HG02623 (cell line): ENCODE measurements around the gene REV3L.
"Not testable (repeated sequence)": the region's sequence is repeated elsewhere in the genome, so short reads cannot be mapped to it uniquely, and the experiment has no call there.

Experiments
- ATAC-seq: cut with Tn5 transposase; IDR thresholded peaks from one replicate; pipeline ENCODE4 v1.9.1; 2021; ENCODE audit warnings: moderate library complexity; ENCODE audit not compliant: unreplicated experiment

The REV3L gene, protein sequence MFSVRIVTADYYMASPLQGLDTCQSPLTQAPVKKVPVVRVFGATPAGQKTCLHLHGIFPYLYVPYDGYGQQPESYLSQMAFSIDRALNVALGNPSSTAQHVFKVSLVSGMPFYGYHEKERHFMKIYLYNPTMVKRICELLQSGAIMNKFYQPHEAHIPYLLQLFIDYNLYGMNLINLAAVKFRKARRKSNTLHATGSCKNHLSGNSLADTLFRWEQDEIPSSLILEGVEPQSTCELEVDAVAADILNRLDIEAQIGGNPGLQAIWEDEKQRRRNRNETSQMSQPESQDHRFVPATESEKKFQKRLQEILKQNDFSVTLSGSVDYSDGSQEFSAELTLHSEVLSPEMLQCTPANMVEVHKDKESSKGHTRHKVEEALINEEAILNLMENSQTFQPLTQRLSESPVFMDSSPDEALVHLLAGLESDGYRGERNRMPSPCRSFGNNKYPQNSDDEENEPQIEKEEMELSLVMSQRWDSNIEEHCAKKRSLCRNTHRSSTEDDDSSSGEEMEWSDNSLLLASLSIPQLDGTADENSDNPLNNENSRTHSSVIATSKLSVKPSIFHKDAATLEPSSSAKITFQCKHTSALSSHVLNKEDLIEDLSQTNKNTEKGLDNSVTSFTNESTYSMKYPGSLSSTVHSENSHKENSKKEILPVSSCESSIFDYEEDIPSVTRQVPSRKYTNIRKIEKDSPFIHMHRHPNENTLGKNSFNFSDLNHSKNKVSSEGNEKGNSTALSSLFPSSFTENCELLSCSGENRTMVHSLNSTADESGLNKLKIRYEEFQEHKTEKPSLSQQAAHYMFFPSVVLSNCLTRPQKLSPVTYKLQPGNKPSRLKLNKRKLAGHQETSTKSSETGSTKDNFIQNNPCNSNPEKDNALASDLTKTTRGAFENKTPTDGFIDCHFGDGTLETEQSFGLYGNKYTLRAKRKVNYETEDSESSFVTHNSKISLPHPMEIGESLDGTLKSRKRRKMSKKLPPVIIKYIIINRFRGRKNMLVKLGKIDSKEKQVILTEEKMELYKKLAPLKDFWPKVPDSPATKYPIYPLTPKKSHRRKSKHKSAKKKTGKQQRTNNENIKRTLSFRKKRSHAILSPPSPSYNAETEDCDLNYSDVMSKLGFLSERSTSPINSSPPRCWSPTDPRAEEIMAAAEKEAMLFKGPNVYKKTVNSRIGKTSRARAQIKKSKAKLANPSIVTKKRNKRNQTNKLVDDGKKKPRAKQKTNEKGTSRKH (N-terminal part only)

DNA sequence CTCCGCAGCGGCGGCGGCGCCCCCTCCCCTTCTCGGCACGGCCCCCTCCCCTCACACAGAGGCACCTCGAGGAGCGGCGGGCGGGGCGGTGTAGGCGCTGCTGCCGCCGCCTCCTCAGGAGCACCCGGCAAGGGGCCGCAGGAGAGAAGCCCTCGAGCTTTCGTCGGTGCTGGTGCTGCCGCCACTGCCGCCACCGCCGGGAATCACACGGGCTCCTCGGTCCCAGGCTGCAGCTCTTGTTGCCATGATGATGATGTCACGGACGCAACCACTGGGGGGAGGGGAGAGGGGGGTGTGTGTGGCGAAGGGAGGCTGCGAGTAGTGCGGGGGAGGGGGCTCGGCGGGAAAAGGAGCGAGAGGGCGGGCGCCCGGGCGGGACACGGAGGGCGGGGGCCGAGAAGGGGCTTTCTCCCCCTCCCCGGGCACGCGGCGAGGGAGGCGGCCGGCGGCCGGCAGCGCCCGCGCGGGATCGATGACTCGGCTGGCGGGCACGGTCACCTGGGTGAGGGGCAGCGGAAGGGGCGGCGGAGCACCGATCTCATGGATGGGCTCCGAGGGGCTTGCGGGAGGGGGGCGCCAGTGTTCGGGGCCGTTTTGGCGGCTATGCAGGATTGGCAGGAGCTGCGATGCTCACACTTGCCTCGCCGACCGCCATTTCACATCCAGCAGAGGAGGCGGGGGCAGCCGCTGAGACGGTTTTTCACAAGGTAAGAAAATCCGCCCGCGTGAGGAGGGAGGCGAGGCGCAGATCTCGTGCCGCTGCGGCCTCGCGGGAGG lies at the start of gene REV3L:
Gene REV3L, minus strand, starts transcription at position 260 of the 777 bp plus-strand sequence. CDS start 330 bp downstream, outside the sequence.
- peak; percentile 26 for ATAC-seq

DNA sequence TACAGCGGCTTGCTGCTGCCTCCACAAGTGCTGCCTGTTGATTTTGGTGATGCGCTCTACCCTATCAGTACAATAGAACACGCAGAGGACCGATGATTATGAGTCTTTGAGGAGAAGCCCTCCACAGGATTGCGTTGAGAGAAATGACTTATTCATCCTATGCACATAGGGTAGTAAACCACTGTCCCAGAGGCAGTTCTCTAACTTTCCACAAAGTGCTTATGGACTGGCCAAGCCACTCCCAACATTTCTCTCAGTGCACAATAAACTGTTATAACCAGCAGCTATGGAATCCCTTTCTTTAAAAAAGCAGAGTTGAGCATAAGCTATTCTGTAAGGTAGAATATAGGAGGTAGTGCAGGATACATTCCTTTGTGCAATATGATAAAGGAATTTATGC lies 48.2 kb upstream of the REV3L start:
- ATAC-seq = no peak

DNA sequence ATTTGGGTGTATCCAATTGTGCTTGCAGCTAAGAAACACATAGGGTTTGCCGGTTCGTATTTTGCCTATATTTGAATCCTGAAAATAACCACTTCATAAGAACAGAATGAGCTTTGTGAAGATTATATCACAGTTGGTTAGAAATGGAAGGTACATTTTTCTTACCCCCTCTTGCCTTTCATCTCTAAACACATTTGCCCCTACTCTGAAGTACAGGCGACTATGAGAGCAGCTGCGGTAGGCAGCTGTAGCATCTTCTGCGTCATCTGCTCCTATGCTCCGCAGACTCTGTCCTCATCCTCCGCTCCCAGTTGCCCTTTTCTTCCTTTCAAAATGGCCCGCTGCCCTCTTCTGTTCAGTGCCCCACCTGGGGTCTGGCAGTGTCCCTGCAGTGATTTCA lies 47.6 kb upstream of the REV3L start:
- no peak for ATAC-seq

DNA sequence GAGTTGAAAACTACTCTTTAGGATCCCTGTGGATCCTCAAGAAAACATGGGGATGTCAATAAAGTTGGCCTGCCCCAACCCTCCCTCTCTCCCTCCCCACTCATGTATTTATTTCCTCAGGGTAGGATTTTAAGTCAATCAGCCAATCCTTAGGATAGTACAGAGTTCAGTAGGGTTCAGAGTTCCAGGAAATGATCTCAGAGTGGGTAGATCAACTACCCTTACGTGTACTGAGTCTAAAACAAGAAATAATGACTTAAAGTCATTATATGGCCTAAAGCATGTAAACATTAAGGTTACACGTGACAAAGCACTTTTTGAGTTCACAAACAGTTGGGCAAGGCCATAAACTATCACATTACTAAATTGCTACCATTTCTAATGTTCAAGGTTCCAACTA lies 47.2 kb upstream of the REV3L start:
- ATAC-seq = no peak

DNA sequence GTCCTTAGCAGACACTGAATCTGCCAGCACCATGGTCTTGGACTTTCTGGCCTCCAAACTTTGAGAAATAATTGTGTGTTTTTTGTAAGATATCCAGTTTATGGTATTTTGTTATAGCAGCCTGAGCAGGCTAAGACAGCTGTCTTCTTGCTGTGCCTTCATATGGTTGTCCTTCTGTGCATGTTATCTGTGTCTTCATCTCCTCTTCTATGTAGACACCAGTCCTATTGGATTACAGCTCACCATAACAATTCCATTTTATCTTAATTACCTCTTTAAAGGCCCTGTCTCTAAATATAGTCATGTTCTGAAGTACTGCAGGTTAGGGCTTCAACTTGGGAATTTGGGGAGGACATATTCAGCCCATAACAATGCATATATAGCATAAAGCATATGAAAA lies 44.3 kb upstream of the REV3L start:
- no peak for ATAC-seq

DNA sequence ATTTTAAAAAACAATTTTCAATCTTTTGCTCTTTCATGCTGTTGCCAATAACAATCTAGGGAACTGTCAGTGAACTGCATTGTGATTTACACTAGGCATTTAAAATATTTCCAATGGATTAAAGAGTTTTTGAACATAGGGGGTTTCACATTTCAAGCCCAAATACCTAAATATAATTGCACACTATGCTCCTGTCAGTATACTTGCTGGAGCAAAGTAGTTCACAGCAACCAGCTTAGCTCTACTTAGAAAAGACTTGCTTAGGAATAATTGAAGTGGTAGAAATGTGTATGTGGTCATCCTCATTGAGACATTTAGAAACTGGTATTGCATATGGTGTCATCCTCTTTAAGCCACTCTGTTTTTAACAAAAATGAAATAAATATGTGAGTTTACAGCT lies 41.7 kb upstream of the REV3L start:
- no peak for ATAC-seq

DNA sequence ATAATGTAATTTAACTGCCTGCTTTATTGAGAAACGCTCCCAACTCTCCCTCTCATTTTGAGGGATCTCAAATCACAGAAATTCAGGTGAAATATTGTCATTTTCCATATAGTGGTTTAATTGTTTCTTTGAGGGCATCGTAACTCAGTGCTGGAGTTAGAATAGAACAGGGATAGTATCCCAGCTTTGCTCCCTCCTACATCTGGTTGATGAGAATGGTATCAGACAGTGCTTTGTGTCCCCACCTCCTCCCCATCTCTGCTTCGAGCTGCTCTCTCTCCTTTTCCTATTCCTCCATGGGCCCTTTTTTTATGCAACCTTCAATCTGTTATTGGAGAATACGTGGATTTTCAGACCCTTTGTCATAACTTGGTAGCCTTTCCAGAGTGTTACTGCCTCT lies 41.2 kb upstream of the REV3L start:
- no peak for ATAC-seq

DNA sequence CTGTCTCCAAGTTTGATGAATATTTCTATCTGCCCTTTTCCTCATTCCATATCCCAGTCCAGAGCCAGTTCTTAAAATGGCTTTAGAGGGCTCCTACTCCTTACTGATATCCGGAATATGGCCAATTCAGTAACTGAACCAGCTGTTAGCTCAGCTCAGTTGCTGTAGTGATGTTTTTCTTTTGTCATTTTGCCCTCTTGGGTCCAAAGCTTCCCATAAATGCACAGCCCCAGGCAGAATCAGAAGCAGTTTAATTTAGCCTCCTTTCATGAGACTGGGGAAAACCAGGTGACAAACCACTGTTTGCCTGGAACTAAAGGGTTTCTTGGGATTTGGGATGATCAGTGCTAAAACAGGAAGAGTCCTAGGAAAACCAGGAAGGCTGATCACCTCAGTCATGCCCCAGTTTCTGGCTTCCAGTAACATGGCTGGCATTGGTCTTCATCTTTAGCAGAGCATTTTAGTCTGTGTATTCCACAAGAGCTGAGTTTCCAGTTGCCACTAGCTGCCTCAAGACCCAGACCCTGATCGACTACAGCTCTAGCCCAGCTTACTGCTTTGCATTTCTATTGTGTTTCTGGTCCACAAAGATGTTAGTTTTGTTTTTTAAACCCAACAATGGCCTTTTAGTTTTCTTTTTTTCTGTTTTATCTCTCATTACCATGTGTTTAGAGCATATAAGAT lies 40.6 kb upstream of the REV3L start:
- no peak for ATAC-seq

DNA sequence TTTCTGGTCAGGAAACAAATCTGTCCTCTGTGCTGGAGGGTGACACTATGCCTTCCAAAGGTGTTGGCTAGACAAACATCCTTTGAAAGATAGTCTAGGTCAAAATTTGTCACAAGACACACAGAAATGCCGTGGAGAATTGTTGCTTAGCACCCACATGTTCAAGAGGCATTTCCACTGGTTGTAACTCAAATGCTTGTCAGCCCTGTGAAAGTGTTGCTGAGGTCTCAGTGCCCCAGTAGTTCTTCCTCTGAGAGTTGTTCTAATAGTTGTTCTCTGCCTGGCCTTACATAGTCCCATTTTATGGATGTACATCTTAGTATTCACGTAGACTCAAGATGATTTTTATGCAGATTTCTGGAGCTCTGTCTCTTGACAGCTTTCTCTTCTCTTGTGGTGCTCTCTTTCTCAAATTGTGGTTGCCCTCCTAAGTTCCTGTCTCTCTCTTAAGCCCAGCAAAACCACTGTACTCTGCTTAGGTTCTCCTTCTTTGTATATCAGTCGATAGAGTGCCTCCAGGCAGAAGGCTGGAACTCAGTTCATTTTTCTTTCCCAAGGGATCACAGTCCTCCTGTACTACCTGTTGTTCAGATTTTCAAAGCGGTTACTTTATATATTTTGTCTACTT lies 39.5 kb upstream of the REV3L start:
- ATAC-seq = no peak

DNA sequence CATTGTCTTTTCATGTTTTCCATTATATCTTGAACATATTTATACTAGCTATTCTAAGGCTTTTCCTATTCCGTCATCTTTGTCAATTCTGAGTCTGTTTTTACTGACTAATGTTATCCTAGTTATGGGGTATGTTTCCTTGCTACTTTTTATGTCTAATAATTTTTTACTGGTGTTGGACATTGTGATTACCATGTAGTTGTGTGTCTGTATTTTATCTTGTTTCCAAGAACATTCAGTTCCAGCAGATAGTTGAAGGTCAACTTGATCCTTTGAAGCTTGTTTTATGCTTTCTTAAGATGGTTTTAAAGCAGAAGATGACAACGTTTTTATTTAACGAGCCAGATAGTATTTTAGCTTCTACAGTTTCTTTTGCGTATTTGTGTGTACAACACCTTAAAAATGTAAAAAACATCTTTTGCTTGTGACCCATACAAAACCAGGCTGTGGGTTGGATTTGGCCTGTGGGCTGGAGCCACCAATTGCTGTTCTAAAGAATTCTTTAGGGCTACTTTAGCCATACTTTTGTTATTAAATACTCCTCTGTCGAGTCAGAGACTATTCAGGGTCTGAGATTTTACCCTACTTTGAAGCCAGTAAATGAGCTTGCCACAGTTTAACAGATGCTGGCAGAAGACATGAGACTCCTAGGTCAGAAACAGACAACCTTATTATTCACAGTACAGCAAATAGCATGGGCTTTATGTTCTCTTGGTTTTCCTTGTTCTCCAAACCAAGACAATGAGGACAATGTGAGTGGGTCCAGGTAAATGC lies 38.7 kb upstream of the REV3L start:
- ATAC-seq = no peak

DNA sequence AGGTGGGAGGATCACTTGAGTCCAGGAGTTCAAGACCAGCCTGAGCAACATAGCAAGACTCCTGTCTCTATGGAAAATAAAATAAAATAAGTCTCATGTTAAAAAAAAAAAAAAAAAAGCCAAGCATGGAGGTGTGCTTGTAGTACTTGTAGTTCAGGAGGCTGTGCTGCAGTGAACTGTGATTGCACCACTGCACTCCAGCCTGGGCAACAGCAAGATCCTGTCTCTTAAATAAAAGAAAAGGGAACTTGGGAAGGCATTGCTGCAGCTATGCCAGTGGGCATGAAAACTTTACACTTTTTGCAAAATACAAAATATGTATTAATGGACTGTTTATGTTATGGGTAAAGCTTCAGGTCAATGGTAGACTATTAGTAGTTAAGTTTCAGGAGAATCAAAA lies 37.5 kb upstream of the REV3L start:
- ATAC-seq = no peak

DNA sequence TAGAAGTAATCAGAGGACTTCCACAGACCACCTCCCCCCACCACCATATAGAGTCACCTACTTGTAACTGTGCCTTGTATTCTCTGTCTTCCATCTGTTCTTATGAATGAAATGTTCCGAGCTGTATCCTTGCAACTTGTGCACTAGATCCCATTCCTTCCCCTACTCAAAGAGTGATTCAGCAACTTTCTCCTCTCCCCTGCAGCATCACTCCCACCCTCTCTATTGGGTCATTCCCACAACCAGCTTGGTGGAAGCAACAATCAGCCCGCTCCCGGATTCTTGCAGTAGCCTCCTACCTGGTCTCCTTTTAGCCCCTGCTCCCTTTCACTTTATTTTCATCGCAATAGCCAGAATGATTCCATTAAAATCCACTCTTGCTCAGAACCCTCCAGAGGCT lies 34.9 kb upstream of the REV3L start:
- no peak for ATAC-seq

DNA sequence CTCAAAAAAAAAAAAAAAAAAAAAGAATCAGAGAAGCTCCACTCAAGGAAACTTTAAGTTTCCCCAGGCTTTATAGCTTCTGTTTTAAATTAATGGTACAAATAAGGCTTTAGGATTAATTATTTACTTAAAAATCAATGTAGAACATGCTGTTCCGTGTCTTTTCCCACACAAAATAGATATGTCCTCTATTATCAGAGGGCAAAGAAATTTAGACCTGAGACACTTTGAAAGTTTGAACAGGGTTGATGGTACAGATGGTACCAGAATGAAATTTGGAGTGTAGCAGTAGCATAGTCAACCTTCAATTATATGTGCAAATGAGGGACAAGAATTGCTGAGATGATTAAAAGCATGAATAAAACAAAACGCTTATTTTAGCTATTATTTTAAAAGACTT lies 32.2 kb upstream of the REV3L start:
- ATAC-seq = no peak

DNA sequence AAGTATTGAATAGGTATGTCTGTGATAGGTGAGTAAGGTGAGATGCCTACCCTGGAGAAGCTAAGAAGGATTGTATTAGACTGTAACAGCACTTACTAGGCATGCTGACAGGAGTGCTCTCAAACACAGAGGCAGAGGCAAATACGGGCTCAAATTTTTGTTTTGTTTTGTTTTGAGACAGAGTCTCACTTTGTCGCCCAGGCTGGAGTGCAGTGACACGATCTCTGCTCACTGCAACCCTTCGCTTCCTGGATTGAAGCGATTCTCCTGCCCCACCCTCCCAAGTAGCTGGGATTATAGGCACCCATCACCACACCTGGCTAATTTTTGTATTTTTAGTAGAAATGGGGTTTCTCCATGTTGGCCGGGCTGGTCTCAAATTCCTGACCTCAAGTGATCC lies 31.5 kb upstream of the REV3L start:
- ATAC-seq = not testable (repeated sequence)

DNA sequence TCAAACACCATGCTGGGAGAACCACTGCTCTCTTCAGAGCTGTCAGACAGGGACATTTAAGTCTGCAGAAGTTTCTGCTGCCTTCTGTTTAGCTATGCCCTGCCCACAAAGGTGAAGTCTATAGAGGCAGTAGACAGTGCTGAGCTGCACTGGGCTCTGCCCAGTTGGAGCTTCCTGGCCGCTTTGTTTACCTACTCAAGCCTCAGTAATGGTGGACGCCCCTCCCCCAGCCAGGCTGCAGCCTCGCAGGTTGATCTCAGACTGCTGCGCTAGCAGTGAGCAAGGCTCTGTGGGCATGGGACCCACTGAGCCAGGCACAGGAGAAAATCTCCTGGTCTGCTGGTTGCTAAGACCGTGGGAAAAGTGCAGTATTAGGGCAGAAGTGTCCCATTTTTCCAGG lies 24.2 kb upstream of the REV3L start:
- ATAC-seq = not testable (repeated sequence)

DNA sequence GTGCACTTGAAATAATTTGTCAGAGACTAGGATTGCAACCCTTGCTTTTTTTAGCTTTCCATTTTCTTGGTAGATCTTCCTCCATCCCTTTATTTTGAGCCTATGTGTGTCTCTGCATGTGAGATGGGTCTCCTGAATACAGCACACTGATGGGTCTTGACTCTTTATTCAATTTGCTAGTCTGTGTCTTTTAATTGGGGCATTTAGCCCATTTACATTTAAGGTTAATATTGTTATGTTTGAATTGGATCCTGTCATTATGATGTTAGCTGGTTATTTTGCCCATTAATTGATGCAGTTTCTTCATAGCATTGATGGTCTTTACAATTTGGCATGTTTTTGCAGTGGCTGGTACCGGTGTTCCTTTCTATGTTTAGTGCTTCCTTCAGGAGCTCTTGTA lies 22.5 kb upstream of the REV3L start:
- ATAC-seq = not testable (repeated sequence)

DNA sequence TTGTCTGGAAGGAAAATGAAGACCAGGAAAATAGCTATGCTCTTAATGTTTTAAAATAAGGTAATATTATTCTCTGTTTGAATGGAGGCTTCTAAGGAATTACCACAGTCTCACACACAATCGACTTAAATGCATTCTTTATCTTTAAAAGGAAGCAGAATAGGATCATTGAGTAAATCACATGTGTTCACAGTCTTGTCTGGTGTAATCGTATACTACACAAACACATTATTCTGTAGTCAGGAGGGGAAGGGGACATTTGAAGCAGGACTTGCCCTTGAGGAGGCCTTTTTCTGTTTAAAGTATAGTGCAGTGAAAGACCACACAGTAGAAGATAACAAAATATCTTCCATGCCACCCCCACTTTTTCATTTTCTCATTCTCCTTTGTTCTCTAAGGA lies 20.6 kb upstream of the REV3L start:
- ATAC-seq = no peak

DNA sequence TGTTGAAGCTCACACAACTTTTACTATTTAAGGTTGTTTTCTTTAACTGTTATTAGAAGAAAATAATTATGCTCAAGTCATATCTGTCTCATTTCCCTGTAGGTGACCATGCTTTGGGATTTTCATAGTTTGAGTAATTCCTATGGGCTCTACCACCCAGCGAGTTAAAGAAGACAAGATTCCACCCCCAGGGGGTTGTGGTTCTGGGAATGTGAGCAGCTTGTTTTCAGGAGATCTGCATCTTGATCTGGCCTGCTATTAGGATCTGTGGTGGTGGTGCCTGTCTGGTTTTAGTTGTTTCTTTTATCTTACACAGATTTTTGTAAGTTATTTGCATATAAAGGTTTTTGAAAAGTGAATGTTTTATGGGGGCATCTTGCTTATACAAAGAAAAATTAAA lies 20.2 kb upstream of the REV3L start:
- ATAC-seq = no peak

DNA sequence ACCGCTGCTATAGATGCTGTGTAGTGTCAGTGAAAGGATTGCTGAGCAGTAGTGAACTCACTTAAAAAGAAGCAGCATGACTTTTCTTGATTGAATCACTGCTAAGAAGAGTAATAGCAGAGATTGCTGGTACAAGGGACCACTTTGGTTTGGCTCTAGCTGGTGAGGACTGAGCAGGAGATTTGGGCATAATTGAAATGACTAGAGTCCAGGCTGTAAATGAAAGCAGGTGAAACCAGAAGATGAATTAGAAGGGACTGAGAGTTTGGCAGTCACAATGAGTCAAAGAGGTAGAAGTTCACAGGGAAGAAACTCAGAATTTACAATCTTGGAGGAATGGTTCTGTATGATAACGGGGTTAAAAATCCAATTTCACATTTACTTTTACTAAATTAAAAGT lies 19.1 kb upstream of the REV3L start:
- no peak for ATAC-seq
